HG03354 (cell line): Measurements from ENCODE around the gene FLYWCH2.
"Not testable (repeated sequence)": the region's sequence is repeated elsewhere in the genome, so short reads cannot be mapped to it uniquely, and the experiment has no call there.

Source experiments
- ATAC-seq: cut with Tn5 transposase; IDR thresholded peaks from one replicate; pipeline ENCODE4 v1.9.1; 2021; ENCODE audit warnings: mild to moderate bottlenecking; ENCODE audit not compliant: unreplicated experiment, poor library complexity, severe bottlenecking

Gene FLYWCH2

DNA sequence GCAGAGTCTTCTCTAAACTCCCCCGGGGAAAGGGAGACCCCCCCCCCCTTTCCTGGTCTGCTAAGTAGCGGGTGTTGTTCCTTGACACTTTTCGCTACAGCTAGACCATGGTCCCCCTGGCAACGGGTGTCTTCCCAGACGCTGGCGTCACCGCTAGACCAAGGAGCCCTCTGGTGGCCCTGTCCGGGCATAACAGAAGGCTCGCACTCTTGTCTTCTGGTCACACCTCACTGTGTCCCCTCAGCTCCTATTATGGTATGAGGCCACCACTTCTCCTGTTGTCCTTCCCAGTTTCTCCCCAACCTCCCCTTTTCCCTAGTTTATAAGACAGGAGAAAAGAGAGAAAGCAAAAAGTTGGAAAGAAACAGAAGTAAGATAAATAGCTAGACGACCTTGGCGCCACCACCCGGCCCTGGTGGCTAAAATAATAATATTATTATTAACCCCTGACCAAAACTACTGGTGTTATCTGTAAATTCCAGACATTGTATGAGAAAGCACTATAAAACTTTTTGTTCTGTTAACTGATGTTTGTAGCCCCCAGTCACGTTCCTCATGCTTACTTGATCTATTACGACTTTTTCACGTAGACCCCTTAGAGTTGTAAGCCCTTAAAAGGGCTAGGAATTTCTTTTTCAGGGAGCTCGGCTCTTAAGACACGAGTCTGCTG, 24.2 kb downstream of the FLYWCH2 start:
- not testable (repeated sequence) for ATAC-seq

DNA sequence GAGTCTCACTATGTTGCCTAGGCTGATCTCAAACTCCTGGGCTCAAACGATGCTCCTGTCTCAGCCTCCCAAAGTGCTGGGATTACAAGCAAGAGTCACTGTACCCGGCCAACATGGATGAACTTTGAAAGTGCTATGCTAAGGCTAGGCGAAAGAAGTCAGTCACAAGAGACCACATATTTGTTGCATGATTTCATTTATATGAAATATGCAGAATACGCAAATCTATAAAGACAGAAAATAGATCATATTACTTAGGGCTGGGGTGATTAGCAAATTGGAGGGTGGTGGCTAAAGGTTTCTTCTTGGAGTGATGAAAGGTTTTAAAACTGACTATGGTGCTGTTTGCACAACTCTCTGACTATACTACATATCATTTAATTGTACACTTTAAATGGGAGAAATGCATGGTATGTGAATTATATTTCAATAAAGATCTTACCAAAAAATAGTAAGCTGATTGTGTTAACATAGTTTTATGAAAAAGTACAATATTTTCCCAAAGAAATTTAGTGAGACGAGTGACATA, 27.5 kb downstream of the FLYWCH2 start:
- no peak for ATAC-seq

DNA sequence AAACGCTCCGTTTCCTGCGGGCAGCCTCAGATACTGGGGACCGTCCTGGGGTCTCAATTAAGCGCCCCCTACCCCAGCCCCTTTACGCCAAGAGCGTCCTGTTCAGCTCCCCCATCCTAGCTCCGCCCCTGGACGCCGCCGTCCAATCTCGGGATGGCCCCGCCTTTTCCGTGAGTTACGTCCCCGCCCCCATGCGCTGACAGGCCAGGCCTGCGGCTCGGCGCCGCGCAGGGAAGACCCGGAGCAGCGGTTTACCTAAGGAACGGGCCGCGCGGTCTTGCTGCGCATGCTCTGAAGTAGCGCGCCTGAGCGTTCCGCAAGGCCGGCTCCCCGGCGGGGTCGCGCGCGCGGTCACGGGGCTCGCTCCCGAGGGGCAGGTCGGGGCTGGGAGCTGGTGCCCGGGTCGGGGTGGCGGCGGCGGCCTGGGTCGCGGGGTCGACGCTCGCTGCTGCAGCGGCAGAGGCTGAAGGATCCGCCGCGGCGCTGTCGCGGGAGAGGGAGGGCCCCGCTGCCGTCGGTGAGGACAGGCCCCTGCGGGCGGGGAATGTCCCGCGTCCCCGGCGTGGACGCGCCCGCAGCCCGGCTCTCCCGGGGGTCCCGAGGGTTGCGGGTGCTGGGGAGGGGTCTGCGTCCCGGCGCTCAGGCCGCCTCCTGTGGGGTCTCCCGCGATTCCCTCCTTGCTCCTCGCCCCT, 28.8 kb downstream of the FLYWCH2 start, which contains the start of gene FLYWCH1:
FLYWCH1 (plus strand) TSS at position 294 of the 692 bp plus-strand sequence. CDS start 17,755 bp downstream, outside the sequence.
- peak; percentile 95 for ATAC-seq

DNA sequence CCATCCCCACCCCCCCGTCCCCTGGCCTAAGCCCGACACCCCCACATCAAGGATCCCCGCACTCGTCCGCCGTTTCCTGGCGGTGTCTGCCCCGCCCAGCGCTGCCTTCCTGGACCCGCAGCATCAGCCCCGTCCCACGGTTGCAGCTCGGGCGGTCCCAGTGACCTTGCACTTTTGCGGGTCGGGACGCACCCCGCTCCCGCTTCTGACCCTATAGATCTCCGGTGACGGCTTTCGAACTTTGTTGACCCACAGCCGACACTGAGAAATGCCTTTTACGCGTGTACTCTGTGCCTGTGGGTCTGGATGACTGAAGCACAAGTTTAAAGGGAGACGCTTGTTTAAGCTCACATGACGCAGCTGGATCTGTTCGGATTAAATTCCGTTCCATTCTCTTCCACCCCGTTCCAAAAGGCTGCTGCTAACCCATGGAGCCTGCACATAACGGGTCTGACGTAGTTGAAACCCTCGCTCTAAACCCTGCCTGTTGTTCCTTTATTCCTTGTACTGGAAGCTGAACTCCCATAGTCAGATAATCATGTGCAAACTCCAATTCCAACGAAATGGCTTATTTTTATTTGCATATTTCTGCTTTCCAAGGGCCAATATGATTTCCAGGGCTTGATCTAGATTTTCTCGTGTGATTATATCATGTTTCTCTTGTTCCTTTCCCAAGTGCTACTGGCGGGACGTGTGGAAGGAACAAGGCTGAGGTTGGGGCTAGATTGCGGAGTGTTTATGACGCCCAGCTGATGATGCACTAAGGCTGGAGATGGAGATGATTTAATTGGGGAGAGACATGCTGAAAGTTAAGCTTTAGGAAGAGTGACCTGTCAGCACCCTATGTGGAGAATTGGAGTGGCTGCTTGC, 29.6 kb downstream of the FLYWCH2 start:
- peak; percentile 27 for ATAC-seq

DNA sequence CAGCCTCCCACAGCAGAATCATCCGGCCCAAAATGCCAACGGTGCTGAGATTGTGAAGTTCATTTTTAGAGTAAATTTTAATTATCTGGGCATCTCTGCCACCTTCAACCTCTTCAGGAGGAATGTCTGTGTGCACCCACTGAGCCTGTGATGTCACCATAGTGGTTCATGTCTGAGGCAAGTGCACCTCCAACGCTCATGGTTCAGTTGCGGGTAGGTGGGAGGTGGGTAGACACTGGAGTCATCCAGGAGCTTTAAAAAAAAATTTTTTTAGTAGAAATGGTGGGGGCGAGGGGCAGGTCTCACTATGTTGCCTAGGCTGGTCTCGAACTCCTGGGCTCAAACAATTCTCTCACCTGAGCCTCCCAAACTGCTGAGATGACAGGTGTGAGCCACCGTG, 30.6 kb downstream of the FLYWCH2 start:
- no peak for ATAC-seq

DNA sequence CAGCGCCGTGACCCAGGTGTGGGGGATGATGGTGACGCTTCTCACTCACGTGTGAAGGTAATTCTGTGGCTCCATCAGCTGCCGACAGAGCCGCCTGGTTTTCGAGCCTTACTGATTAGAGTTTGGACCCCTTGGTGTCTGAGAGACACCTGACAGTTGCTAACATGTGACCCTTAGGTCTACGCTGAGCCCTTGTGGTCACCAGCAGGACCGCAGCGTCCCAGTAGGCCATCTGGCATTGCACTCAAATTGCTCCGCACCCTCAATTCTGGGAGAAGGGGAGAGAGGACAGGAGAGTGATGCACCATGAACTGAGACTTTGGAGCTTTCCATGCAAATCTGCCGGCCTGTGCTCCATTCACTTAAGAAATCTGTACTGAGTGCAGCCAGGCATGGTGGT, 31.2 kb downstream of the FLYWCH2 start:
- no peak for ATAC-seq

DNA sequence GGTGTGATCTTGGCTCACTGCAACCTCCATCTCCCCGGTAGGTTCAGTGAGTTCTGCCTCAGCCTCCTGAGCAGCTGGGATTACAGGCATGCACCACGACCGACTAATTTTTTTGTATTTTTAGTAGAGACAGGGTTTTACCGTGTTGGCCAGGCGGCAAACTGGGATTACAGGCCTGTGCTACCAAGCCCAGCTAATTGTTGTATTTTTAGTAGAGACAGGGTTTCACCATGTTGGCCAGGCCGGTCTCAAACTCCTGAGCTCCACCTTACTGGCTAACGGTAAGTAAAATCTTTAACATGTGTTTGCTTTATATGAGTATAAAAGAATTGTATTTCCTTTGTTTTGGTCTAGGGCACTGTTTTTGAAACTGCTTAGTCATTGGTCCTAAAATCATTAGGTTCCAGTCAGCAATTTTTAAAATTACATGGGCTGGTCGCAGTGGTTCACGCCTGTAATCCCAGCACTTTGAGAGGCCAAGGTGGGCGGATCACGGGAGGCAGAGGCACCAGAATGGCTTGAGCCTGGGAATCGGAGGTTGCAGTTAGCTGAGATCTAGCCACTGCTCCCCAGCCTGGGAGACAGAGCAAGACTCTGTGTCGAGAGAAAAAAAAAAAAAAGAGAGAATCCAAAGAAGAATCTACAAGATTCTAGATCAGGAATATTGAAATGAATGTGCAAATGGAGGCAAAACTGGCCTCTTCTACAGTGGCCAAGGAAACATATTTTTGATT, 32.3 kb downstream of the FLYWCH2 start:
- no peak for ATAC-seq

DNA sequence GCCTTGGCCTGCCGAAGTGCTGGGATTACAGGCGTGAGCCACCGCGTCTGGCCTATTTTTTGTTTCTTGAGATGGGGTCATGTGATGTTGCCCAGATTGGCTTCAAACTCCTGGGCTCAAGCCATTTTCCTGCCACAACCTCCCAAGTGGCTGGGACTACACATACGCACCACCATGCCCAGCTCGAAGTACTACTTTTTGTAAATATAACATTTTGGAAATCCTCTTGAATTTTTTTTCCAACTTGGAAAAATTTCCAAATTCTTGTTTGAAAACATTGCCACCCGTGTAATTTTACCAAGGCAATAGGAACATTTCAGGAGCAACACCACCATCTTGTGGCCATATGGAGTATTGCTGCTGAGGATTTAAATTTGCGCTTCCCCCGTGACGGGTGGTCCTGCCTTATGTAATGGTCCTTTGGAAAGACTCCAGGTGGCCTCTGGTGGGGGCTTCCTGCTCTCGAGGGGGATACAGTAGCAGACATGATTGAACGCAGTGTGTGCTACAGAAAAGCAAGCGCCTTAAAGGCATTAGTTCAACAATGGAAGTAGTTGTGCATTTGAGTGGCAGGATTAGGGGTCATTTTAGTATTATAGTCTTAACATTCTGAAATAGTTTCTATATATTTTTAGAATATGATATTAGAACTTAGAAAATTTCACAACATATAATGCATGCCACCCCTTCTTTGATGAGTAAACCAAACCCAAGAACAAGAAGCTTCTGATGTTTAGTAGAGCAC, 36.7 kb downstream of the FLYWCH2 start:
- no peak for ATAC-seq

DNA sequence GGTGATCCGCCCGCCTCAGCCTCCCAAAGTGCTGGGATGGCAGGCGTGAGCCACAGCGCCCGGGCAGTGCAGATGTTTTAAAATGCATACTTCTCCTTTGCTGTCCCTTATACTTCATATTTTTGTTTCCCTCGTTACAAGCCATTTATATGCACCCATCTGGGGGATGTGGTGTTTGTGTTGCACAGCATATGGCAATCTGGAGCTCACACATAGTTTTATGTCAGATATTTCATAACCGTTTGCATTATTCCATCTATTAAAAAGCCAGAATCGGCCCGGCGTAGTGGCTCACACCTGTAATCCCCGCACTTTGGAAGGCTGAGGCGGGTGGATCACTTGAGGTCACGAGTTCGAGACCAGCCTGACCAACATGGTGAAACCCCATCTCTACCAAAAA, 40.5 kb downstream of the FLYWCH2 start:
- no peak for ATAC-seq

DNA sequence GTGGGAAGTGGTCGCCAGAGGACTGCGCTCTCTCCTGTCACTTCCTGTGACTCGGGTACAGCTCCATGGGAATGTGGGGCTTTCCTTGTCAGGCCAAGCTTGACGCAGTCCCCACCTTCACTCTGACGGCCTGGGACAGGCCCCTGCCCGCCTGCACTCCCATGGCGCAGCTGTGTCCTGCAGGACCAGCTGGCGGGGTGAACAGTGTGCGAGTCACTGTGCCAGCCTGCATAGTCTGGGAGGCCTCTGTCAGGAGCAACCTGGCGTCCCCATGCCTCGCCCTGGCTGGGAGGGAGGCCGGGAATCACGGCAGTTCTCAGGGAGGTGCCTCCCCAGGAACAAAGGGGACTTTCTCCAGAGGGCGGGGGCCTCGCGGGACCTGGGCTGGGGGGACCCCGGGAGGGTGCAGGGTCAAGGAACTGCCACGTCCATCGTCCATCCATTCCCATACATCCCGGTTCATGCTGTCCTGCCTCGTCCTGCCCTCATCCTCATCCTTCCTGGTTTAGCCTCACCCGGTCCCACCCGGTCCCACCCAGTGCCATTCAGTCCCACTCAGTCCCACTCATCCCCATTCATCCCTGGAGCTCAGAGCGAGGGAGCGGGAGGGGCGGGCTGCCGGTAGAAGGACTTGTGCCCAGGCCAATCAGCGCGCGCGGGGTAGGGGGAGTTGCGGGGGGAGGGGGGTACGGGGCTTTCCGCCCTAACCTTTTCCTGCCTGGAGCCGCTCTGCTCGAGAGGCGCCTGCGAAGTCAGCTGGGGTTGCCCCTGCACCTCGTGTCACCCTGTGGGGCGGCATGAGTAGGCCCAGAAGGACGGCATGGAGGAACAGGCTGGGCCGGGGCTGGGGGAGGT, 42.1 kb downstream of the FLYWCH2 start:
- ATAC-seq, result no peak

DNA sequence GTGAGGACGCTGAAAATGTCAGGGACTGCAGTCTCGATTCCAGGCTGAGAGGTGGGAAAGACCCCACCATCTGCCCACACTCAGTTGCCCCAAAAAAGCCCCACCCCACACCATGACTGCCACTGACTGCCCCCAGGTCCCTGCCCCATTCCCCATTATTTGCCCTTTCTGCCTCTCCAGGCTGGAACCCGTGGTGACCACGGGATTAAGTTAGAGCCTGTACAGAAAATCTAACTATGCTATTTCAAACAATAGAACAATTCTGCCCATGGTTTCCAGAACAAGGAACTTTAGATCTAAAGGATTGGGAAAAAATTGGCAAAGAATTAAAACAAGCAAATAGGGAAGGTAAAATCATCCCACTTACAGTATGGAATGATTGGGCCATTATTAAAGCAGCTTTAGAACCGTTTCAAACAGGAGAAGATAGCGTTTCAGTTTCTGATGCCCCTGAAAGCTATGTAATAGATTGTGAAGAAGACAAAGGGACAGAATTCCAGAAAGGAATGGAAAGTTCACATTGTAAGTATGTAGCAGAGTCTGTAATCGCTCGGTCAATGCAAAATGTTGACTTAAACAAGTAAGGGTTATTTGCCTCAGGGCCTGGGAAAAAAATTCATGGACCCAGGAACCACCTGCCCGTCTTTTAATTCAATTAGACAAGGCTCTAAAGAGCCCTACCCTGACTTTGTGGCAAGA, 43.1 kb downstream of the FLYWCH2 start:
- no peak for ATAC-seq

DNA sequence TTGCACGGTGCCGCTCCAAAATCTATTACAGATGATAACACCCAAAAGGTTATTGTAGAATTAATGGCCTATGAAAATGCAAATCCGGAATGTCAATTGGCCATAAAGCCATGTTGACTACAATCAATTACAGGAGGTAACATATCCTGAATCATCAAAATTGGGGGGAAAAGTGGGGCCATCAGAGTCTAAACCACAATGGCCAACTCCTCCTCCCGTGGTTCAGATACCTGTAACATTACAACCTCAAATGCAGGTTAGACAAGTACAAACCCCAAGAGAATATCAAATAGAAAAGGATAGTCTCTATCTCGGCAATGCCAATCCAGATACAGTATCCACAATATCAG, 43.6 kb downstream of the FLYWCH2 start:
- ATAC-seq, result no peak

DNA sequence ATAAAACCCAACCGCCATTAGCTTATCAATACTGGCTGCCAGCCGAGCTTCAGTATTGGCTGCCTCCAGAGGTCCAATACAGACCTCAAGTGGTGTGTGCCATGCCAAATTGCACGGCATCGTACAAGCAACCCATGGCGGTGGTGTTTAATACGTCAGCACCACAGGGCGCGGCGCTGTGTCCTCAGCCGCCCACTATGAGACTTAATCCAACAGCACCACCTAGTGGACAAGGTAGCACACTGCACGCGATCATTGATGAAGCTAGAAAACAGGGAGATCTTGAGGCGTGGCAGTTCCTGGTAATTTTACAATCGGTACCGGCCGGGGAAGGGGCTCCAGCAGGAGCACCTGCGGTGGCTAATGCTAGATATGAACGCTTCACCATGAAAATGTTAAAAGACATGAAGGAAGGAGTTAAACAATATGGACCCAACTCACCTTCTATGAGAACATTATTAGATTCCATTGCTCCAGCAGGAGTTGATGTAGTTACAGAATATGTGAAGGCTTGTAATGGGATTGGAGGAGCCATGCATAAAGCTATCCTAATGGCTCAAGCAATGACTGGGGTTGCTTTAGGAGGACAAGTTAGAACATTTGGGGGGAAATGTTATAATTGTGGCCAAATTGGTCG, 44.1 kb downstream of the FLYWCH2 start:
- ATAC-seq, result peak; percentile 62

DNA sequence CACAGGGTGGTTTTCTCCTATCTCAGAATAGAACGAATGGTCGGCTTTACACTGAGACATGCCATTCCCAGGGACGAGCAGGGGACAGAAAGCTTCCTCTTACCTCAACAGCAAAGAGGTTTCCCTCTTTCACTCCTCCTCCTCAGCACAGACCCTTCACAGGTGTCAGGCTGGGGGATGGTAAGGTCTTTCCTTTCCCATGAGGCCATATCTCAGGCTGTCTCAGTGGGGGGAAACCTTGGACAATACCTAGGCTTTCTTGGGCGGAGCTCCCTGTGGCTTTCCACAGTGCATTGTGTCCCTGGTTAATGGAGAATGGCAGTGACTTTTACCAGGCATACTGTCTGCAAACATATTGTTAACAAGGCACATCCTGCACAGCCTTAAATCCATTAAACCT, 45.1 kb downstream of the FLYWCH2 start:
- not testable (repeated sequence) for ATAC-seq

DNA sequence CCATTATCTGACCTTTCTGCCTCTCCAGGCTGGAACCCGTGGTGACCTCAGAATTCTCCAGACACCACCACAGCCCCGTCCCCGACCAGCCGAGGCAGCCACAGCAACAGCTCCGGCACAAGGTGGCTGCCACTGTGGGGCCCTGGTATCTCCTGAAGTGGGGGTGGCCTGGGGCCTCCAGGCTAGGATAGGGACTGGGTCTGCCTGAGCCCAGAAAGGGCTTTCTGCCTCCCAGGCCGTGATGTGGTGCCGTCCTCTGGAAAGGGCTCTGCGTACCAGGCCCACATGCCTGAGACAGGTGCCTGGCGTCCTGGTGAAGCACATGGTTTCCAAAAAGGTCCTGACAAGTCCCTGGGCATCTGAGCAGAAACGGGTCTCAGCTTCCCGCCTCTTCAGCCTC, 45.8 kb downstream of the FLYWCH2 start:
- no peak for ATAC-seq

DNA sequence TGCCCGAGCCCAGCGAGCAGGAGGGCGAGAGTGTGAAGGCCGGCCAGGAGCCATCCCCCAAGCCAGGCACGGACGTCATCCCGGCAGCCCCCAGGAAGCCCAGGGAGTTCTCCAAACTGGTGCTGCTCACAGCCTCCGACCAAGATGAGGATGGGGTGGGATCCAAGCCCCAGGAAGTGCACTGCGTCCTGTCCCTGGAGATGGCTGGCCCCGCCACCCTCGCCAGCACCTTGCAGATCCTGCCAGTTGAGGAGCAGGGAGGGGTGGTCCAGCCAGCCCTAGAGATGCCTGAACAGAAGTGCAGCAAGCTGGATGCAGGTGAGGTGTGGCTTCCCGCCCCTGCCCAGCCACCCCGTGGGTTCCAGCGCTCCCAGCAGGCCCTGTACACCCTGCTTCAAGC, 46.7 kb downstream of the FLYWCH2 start:
- ATAC-seq, result no peak

DNA sequence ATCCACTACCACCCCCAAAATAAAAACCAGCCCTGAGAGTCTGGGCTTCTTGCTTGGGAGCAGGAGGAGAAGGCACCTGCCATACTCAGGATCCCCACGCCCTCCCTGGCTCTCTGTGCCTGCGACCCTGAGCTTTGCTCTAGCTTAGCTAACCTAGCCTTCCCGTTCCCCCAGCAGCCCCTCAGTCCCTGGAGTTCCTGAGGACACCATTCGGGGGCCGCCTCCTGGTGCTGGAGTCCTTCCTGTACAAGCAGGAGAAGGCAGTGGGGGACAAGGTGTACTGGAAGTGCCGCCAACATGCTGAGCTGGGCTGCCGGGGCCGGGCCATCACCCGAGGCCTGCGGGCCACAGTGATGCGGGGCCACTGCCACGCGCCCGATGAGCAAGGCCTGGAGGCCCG, 47.2 kb downstream of the FLYWCH2 start:
- ATAC-seq, result no peak
